Activated T-cell treated with anti-CD3 and anti-CD28 coated beads for 1 hour (primary cell): ENCODE data around the gene FGF18.
A peak's percentile ranks its signal among the peaks of the same experiment; 100 is the strongest.
"Not testable (repeated sequence)": the region's sequence is repeated elsewhere in the genome, so short reads cannot be mapped to it uniquely, and the experiment has no call there.

Experiments used
- DNase-seq: peaks from one replicate; pipeline ENCODE4 v3.0.0-alpha.2; 2020; ENCODE audit warnings: low read depth

Gene FGF18

GRCh38 chr5:171474230-171474813 lies 54.9 kb downstream of the FGF18 start:
- no peak for DNase-seq

- no peak for DNase-seq
These were observed 56.1 kb downstream of the FGF18 start for GRCh38 chr5:171475596-171475995.

- no peak for DNase-seq
These were observed 57.3 kb downstream of the FGF18 start for GRCh38 chr5:171476701-171477100.

- DNase-seq, result no peak
These were observed 57.7 kb downstream of the FGF18 start for GRCh38 chr5:171477101-171477500.

- DNase-seq, result no peak
These were observed 58.2 kb downstream of the FGF18 start for GRCh38 chr5:171477666-171478065.

GRCh38 chr5:171478946-171479775 lies 59.7 kb downstream of the FGF18 start:
- DNase-seq, result no peak

- no peak for DNase-seq
These were observed 60.3 kb downstream of the FGF18 start for GRCh38 chr5:171479776-171480125.

- DNase-seq, result no peak
These were observed 60.8 kb downstream of the FGF18 start for GRCh38 chr5:171480239-171480638.

GRCh38 chr5:171481571-171482433 lies 62.4 kb downstream of the FGF18 start:
- no peak for DNase-seq

- DNase-seq, result no peak
These were observed 62.9 kb downstream of the FGF18 start for GRCh38 chr5:171482434-171482730.

- no peak for DNase-seq
These were observed 64.2 kb downstream of the FGF18 start for GRCh38 chr5:171483551-171484135.

GRCh38 chr5:171484460-171484899 lies 65.0 kb downstream of the FGF18 start:
- peak; percentile 42 for DNase-seq

- DNase-seq, result no peak
These were observed 66.2 kb downstream of the FGF18 start for GRCh38 chr5:171485668-171486067.

GRCh38 chr5:171486613-171487012 lies 67.2 kb downstream of the FGF18 start:
- no peak for DNase-seq

- no peak for DNase-seq
These were observed 69.4 kb downstream of the FGF18 start for GRCh38 chr5:171488876-171489275.

GRCh38 chr5:171492781-171493180 lies 73.3 kb downstream of the FGF18 start:
- DNase-seq, result no peak

GRCh38 chr5:171493646-171494393 lies 74.4 kb downstream of the FGF18 start:
- DNase-seq, result no peak

- DNase-seq, result no peak
These were observed 75.1 kb downstream of the FGF18 start for GRCh38 chr5:171494452-171495121.

GRCh38 chr5:171495122-171495700 lies 75.8 kb downstream of the FGF18 start:
- DNase-seq, result no peak

- no peak for DNase-seq
These were observed 77.0 kb downstream of the FGF18 start for GRCh38 chr5:171496456-171496855.

- DNase-seq, result not testable (repeated sequence)
These were observed 78.0 kb downstream of the FGF18 start for GRCh38 chr5:171497494-171497893.
